DND-41 (cell line): ENCODE data around the gene GLT8D1.

ENCODE experiments used
- EZH2 ChIP-seq: IDR thresholded peaks from 3 replicates; pipeline ENCODE4 v1.6.1; 2012; ENCODE audit warnings: borderline replicate concordance, low read depth, mild to moderate bottlenecking, moderate library complexity, low read length, inconsistent platforms; ENCODE audit not compliant: severe bottlenecking
- TF ChIP-seq, protein P1 (sequence below): IDR thresholded peaks from 2 replicates; pipeline ENCODE4 v1.5.1; 2012; ENCODE audit warnings: borderline replicate concordance, low read length, moderate library complexity, mild to moderate bottlenecking; ENCODE audit not compliant: poor library complexity, severe bottlenecking; ENCODE audit errors: extremely low read depth

GRCh38 chr3:52722491-52722890 lies 16.9 kb upstream of the GLT8D1 start:
- TF ChIP-seq EZH2: no peak
- TF ChIP-seq, protein P1, sequence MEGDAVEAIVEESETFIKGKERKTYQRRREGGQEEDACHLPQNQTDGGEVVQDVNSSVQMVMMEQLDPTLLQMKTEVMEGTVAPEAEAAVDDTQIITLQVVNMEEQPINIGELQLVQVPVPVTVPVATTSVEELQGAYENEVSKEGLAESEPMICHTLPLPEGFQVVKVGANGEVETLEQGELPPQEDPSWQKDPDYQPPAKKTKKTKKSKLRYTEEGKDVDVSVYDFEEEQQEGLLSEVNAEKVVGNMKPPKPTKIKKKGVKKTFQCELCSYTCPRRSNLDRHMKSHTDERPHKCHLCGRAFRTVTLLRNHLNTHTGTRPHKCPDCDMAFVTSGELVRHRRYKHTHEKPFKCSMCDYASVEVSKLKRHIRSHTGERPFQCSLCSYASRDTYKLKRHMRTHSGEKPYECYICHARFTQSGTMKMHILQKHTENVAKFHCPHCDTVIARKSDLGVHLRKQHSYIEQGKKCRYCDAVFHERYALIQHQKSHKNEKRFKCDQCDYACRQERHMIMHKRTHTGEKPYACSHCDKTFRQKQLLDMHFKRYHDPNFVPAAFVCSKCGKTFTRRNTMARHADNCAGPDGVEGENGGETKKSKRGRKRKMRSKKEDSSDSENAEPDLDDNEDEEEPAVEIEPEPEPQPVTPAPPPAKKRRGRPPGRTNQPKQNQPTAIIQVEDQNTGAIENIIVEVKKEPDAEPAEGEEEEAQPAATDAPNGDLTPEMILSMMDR: no peak
